ENCODE results near the gene ENTPD5.

The ENTPD5 gene, protein sequence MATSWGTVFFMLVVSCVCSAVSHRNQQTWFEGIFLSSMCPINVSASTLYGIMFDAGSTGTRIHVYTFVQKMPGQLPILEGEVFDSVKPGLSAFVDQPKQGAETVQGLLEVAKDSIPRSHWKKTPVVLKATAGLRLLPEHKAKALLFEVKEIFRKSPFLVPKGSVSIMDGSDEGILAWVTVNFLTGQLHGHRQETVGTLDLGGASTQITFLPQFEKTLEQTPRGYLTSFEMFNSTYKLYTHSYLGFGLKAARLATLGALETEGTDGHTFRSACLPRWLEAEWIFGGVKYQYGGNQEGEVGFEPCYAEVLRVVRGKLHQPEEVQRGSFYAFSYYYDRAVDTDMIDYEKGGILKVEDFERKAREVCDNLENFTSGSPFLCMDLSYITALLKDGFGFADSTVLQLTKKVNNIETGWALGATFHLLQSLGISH

DNA sequence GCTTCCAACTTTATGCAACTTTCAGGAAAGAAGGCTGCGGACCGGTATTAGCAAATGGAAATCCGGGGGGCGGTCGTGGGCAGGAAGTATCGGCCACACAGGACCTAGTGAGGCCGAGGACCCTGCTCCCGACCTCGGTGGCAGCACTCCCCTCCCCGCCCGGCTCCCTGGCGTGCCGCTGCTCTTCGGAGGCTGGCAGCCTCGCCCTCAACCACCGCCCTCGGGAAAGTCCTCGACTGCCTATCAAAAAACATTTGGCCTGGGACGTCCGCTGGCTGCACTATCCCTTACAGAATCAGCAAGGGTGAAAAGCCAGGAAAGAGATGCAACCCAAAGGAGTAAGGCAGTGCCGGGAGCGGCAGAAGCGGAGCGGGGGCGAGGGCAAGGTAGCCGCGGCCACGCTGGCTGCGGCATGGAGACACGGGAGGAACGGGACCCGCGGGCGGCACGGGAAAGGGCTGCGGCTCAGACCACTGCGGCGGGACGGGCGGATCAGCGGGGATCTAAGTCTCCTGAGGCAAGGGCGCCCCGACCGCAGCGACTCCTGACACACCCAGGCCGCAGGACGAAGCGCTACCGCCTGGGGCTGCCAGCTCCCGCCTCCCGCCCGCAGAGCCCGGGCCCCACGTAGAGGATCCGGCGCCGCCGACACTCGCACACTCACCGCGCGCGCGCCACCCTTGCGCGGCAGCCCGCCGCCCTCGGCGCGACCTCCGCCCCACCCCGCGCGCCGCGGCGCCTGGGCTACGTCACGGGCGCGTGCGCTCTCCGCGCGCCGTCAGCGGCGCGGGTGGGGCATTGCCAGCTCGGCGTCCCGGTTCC, at the start of gene ENTPD5, which contains the start of gene BBOF1:
TSS of gene ENTPD5 (minus strand) at position 703 of the 822 bp plus-strand sequence. CDS start 31,186 bp downstream, outside the sequence.
TSS of gene BBOF1 (plus strand) at position 764 of the 822 bp plus-strand sequence. CDS start 130 bp downstream, outside the sequence.
- TF ChIP-seq EZH2phosphoT487 (IDR thresholded peaks at IDR 0.05; ENCODE audit: borderline replicate concordance), result no peak
- TF ChIP-seq, protein P1, sequence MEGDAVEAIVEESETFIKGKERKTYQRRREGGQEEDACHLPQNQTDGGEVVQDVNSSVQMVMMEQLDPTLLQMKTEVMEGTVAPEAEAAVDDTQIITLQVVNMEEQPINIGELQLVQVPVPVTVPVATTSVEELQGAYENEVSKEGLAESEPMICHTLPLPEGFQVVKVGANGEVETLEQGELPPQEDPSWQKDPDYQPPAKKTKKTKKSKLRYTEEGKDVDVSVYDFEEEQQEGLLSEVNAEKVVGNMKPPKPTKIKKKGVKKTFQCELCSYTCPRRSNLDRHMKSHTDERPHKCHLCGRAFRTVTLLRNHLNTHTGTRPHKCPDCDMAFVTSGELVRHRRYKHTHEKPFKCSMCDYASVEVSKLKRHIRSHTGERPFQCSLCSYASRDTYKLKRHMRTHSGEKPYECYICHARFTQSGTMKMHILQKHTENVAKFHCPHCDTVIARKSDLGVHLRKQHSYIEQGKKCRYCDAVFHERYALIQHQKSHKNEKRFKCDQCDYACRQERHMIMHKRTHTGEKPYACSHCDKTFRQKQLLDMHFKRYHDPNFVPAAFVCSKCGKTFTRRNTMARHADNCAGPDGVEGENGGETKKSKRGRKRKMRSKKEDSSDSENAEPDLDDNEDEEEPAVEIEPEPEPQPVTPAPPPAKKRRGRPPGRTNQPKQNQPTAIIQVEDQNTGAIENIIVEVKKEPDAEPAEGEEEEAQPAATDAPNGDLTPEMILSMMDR (conservative IDR thresholded peaks at IDR 0.05; ENCODE audit: low read length), result no peak
- Histone ChIP-seq H3K9me3 (ENCODE audit: insufficient read depth, low read depth, low read length) (no peaks in the 10 kb centered on the region), H3K9ac (ENCODE audit: low read depth, low read length, poor library complexity, severe bottlenecking) (peak within 1 kb of the TSS; percentile 87), H3K4me1 (ENCODE audit: insufficient read depth, low read length, poor library complexity, severe bottlenecking) (peaks cover 3% of the 10 kb centered on the region), H3K4me2 (ENCODE audit: low read depth, low read length, poor library complexity, severe bottlenecking) (peak within 1 kb of the TSS; percentile 77), H3K4me3 (ENCODE audit: low read length, poor library complexity, severe bottlenecking) (peak within 1 kb of the TSS; percentile 93), H3K27me3 (ENCODE audit: insufficient read depth, low read length, poor library complexity, severe bottlenecking) (no peaks in the 10 kb centered on the region), H4K20me1 (ENCODE audit: insufficient read depth, low read length, poor library complexity, severe bottlenecking) (no peaks in the 10 kb centered on the region), H3K36me3 (ENCODE audit: insufficient read depth, low read length) (no peaks in the 10 kb centered on the region), H3F3A (ENCODE audit: low read depth) (no peaks in the 10 kb centered on the region), H3K9me2 (replicated peaks; ENCODE audit: low read depth, low read length) (no peaks in the 10 kb centered on the region), H2AFZ (ENCODE audit: low read length) (peak within 1 kb of the TSS; percentile 93), H3K79me2 (ENCODE audit: insufficient read depth, low read length) (no peaks in the 10 kb centered on the region)

GRCh38 chr14:74065746-74066575, 46.9 kb upstream of the ENTPD5 start:
- Histone ChIP-seq H3K9me2 (replicated peaks; ENCODE audit: low read depth, low read length) (no peaks in the 10 kb centered on the region), H3K9ac (ENCODE audit: low read depth, low read length, poor library complexity, severe bottlenecking) (no peak overlapping the region), H4K20me1 (ENCODE audit: insufficient read depth, low read length, poor library complexity, severe bottlenecking) (no peaks in the 10 kb centered on the region), H3K4me2 (ENCODE audit: low read depth, low read length, poor library complexity, severe bottlenecking) (no peak overlapping the region), H3F3A (ENCODE audit: low read depth) (no peaks in the 10 kb centered on the region), H3K79me2 (ENCODE audit: insufficient read depth, low read length) (no peaks in the 10 kb centered on the region), H3K36me3 (ENCODE audit: insufficient read depth, low read length) (no peaks in the 10 kb centered on the region), H3K4me3 (ENCODE audit: low read length, poor library complexity, severe bottlenecking) (no peak overlapping the region), H3K9me3 (ENCODE audit: insufficient read depth, low read depth, low read length) (no peaks in the 10 kb centered on the region), H2AFZ (ENCODE audit: low read length) (no peak overlapping the region), H3K4me1 (ENCODE audit: insufficient read depth, low read length, poor library complexity, severe bottlenecking) (no peaks in the 10 kb centered on the region), H3K27me3 (ENCODE audit: insufficient read depth, low read length, poor library complexity, severe bottlenecking) (no peaks in the 10 kb centered on the region)
- TF ChIP-seq, protein P1 (conservative IDR thresholded peaks at IDR 0.05; ENCODE audit: low read length), result no peak
- no peak for TF ChIP-seq EZH2phosphoT487 (IDR thresholded peaks at IDR 0.05; ENCODE audit: borderline replicate concordance)

DNA sequence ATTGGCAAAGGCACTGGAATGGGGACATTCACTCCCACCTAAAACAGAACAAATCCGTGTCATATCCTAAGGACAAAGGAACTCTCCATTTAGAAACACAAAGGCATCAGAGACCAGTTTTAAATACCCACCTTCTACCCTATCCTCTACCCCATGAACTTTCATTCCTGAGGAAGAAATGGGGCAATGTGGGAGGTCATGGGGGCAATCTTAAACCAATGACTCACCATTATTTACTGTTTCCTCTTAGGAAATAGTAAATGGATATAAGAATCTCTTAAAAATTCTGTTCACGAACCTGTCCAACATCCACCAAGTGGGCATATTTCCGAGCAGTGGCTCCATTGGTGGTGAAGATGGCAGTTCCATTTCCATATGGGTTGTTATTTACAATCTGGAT, 45.8 kb upstream of the ENTPD5 start:
- Histone ChIP-seq H3K4me1 (ENCODE audit: insufficient read depth, low read length, poor library complexity, severe bottlenecking) (no peaks in the 10 kb centered on the region), H3K4me2 (ENCODE audit: low read depth, low read length, poor library complexity, severe bottlenecking) (no peak overlapping the region), H3K9ac (ENCODE audit: low read depth, low read length, poor library complexity, severe bottlenecking) (no peak overlapping the region), H3K9me3 (ENCODE audit: insufficient read depth, low read depth, low read length) (no peaks in the 10 kb centered on the region), H3K79me2 (ENCODE audit: insufficient read depth, low read length) (no peaks in the 10 kb centered on the region), H3K9me2 (replicated peaks; ENCODE audit: low read depth, low read length) (no peaks in the 10 kb centered on the region), H3K36me3 (ENCODE audit: insufficient read depth, low read length) (no peaks in the 10 kb centered on the region), H3K4me3 (ENCODE audit: low read length, poor library complexity, severe bottlenecking) (no peak overlapping the region), H2AFZ (ENCODE audit: low read length) (no peak overlapping the region), H3F3A (ENCODE audit: low read depth) (no peaks in the 10 kb centered on the region), H3K27me3 (ENCODE audit: insufficient read depth, low read length, poor library complexity, severe bottlenecking) (no peaks in the 10 kb centered on the region), H4K20me1 (ENCODE audit: insufficient read depth, low read length, poor library complexity, severe bottlenecking) (no peaks in the 10 kb centered on the region)
- TF ChIP-seq, protein P1 (conservative IDR thresholded peaks at IDR 0.05; ENCODE audit: low read length), result no peak
- no peak for TF ChIP-seq EZH2phosphoT487 (IDR thresholded peaks at IDR 0.05; ENCODE audit: borderline replicate concordance)
